OCI-LY3 (cell line): ENCODE data around the gene TPM1.

Experiments used
- CTCF ChIP-seq: fragments of 200-600, 300-600 bp; sonication (generic); IDR thresholded peaks from 2 replicates; pipeline ENCODE4 v1.5.1; 2014; ENCODE audit warnings: antibody characterized with exemption, low read length, low read depth
- EZH2phosphoT487 ChIP-seq: fragments of 200-600 bp; shearing (Covaris generic); IDR thresholded peaks from 2 replicates; pipeline ENCODE4 v1.6.1; 2018; ENCODE audit warnings: antibody characterized with exemption, mixed run types, low read depth

- TF ChIP-seq CTCF, result no peak
- no peak for TF ChIP-seq EZH2phosphoT487
Measured at GRCh38 chr15:63080634-63081250, 38.2 kb downstream of the TPM1 start.
